Neural cell (in vitro differentiated cells): Measurements from ENCODE around the gene RPS16. TPM values are rescaled to one million over a fixed set of nuclear protein-coding genes. Genes with fewer than 3 reads are reported as not detected.

Source experiments
- H2AFZ ChIP-seq: fragments of 200-600, 300-800 bp; sonication (generic), shearing (Covaris generic); 2 replicates; pipeline ENCODE4 v1.6.0; 2014; ENCODE audit warnings: low read depth, mild to moderate bottlenecking, antibody characterized with exemption, low read length, moderate library complexity
- H3F3A ChIP-seq: fragments of 200-600 bp; shearing (Covaris generic); 2 replicates; pipeline ENCODE4 v1.6.1; 2016; ENCODE audit warnings: mild to moderate bottlenecking, moderate library complexity, mixed read lengths, antibody characterized with exemption, low read length; ENCODE audit not compliant: insufficient read depth, poor library complexity, severe bottlenecking
- H3K27ac ChIP-seq: fragments of 200-600, 300-800 bp; sonication (generic), shearing (Covaris generic); 2 replicates; pipeline ENCODE4 v1.5.1; 2014; ENCODE audit warnings: mild to moderate bottlenecking, low read length, moderate library complexity
- H3K27me3 ChIP-seq: fragments of 300-800, 200-600 bp; sonication (generic), shearing (Covaris generic); 2 replicates; pipeline ENCODE4 v1.6.0; 2014; ENCODE audit warnings: mild to moderate bottlenecking, low read depth, low read length, moderate library complexity; ENCODE audit not compliant: insufficient read depth
- H3K36me3 ChIP-seq: fragments of 300-800, 200-600 bp; sonication (generic), shearing (Covaris generic); 2 replicates; pipeline ENCODE4 v1.5.1; 2014; ENCODE audit warnings: mild to moderate bottlenecking, antibody characterized with exemption, low read length, moderate library complexity; ENCODE audit not compliant: insufficient read depth
- H3K4me2 ChIP-seq: fragments of 300-800, 200-600 bp; sonication (generic), shearing (Covaris generic); 2 replicates; pipeline ENCODE4 v1.6.0; 2014; ENCODE audit warnings: mild to moderate bottlenecking, low read length
- H3K4me3 ChIP-seq: fragments of 300-800, 200-600 bp; sonication (generic), shearing (Covaris generic); 2 replicates; pipeline ENCODE4 v1.5.1; 2014; ENCODE audit warnings: mild to moderate bottlenecking, low read length, moderate library complexity
- H3K79me2 ChIP-seq: fragments of 200-600 bp; shearing (Covaris generic); replicated peaks from 2 replicates; pipeline ENCODE4 v1.6.0; 2014; ENCODE audit warnings: mild to moderate bottlenecking, low read length, moderate library complexity; ENCODE audit not compliant: insufficient read depth
- H3K9ac ChIP-seq: fragments of 300-800, 200-600 bp; sonication (generic), shearing (Covaris generic); 2 replicates; pipeline ENCODE4 v1.6.1; 2016; ENCODE audit warnings: mild to moderate bottlenecking, low read length, mixed read lengths
- H3K9me2 ChIP-seq: fragments of 200-600 bp; shearing (Covaris generic); 2 replicates; pipeline ENCODE4 v1.6.1; 2016; ENCODE audit warnings: mild to moderate bottlenecking, low read length, mixed read lengths; ENCODE audit not compliant: insufficient read depth
- H3K9me3 ChIP-seq: fragments of 200-600, 300-800 bp; sonication (generic), shearing (Covaris generic); 2 replicates; pipeline ENCODE4 v1.6.1; 2016; ENCODE audit warnings: mild to moderate bottlenecking, mixed run types, low read length, moderate library complexity, mixed read lengths
- H4K20me1 ChIP-seq: fragments of 200-600 bp; shearing (Covaris generic); 2 replicates; pipeline ENCODE4 v1.6.1; 2016; ENCODE audit warnings: mild to moderate bottlenecking, mixed run types; ENCODE audit not compliant: insufficient read depth
- CTCF ChIP-seq: fragments of 450-650 bp; IDR thresholded peaks from 2 replicates; pipeline ENCODE4 v1.5.1; 2014; ENCODE audit warnings: antibody characterized with exemption, mild to moderate bottlenecking, moderate library complexity; ENCODE audit not compliant: poor library complexity, severe bottlenecking
- EP300 ChIP-seq: fragments of 450-650 bp; conservative IDR thresholded peaks from 2 replicates; pipeline ENCODE4 v1.6.1; 2014; ENCODE audit warnings: antibody characterized with exemption, mild to moderate bottlenecking, moderate library complexity; ENCODE audit not compliant: poor library complexity, severe bottlenecking
- EZH2 ChIP-seq: fragments of 200-600, 300-800 bp; shearing (Covaris generic), sonication (generic); IDR thresholded peaks from 2 replicates; pipeline ENCODE4 v1.6.1; 2014; ENCODE audit warnings: antibody characterized with exemption, low read length, borderline replicate concordance, mild to moderate bottlenecking; ENCODE audit not compliant: insufficient read depth, poor library complexity, severe bottlenecking
- MXI1 ChIP-seq: fragments of 450-650 bp; conservative IDR thresholded peaks from 2 replicates; pipeline ENCODE4 v1.6.1; 2014; ENCODE audit warnings: antibody characterized with exemption, mild to moderate bottlenecking; ENCODE audit not compliant: poor library complexity, severe bottlenecking
- POLR2AphosphoS5 ChIP-seq: IDR thresholded peaks from 2 replicates; pipeline ENCODE4 v1.6.1; 2012
- RAD21 ChIP-seq: fragments of 450-650 bp; conservative IDR thresholded peaks from 2 replicates; pipeline ENCODE4 v1.6.1; 2014; ENCODE audit warnings: antibody characterized with exemption, mild to moderate bottlenecking, moderate library complexity
- REST ChIP-seq: IDR thresholded peaks from 2 replicates; pipeline ENCODE4 v1.6.1; 2012; ENCODE audit warnings: borderline replicate concordance
- SMC3 ChIP-seq: fragments of 450-650 bp; conservative IDR thresholded peaks from 2 replicates; pipeline ENCODE4 v1.6.1; 2014; ENCODE audit warnings: antibody characterized with exemption, mild to moderate bottlenecking, moderate library complexity; ENCODE audit not compliant: poor library complexity
- TAF1 ChIP-seq: IDR thresholded peaks from 2 replicates; pipeline ENCODE4 v1.6.1; 2012; ENCODE audit warnings: low read depth
- polyA plus RNA-seq: library from polyadenylated mRNA; depleted of rRNA; stranded (reverse); fragments of >200 nt; gene quantifications from 2 replicates; pipeline ENCODE4 v1.2.3, GENCODE V29; 2014

The RPS16 gene
- polyA plus RNA-seq, 1 donor from 2014 or later, result 22.6 TPM

DNA sequence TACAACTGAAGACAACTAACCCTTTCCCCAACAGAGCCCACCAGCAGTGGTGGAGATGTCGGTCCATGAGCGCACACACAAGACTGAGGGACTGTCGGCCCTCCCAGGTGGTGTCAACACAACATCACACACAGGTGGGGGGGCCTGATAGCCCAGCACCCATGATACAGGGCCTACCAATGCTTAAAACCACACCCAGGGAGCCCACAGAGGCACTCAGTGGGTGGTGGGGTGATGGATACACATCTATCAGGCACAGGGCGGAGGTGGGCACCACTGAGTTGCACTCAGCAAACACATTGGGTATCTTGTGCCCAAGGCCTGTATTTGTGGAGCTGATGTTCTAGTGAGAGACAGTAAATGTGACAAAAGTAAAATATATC is 36.1 kb downstream of the RPS16 start:
- Histone ChIP-seq H3K4me2 (no peak overlapping the region), H3K27ac (no peak overlapping the region), H3K36me3 (no peaks in the 10 kb centered on the region), H3K27me3 (no peaks in the 10 kb centered on the region), H3K9ac (no peak overlapping the region), H3F3A (no peaks in the 10 kb centered on the region), H3K79me2 (no peaks in the 10 kb centered on the region), H3K9me2 (no peaks in the 10 kb centered on the region), H3K4me3 (no peak overlapping the region), H2AFZ (no peak overlapping the region), H3K9me3 (no peaks in the 10 kb centered on the region), H4K20me1 (no peaks in the 10 kb centered on the region)
- no peak for TF ChIP-seq CTCF

DNA sequence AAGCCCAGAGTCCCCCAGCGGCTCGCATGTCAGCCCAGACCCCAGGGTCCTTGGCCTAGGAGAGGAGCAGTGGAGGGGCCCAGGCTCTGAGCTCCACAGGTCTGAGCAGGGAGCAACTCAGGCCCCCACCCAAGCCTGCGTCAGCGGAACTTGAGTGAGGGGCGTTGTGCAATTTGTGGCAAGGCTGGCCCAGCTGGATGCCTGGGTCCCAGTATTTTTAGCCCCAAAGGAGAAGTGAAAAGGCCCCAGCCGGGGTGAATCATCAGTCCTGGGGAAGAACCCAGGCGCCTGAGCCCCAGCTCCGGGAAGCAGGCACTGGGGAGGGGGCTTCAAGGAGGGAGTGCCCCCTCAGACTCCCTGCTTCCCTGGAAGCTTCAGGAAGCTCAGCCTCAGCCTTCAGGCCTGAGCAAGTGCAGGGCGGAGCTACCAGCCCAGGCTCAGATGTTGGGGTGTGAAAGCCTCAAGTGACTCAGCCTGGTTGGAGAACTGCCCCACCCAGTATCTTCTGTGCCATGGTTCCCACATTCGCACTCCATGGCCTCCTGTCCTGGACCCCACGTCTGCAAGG is 37.4 kb downstream of the RPS16 start:
- TF ChIP-seq REST, result no peak
- no peak for TF ChIP-seq EP300
- no peak for TF ChIP-seq RAD21
- no peak for TF ChIP-seq SMC3
- no peak for TF ChIP-seq CTCF
- no peak for TF ChIP-seq POLR2AphosphoS5
- TF ChIP-seq MXI1, result no peak
- TF ChIP-seq TAF1, result no peak
- TF ChIP-seq EZH2, result no peak
- no peaks in the 10 kb centered on the region for H3F3A ChIP-seq
- no peaks in the 10 kb centered on the region for H4K20me1 ChIP-seq
- no peak overlapping the region for H2AFZ ChIP-seq
- no peaks in the 10 kb centered on the region for H3K27me3 ChIP-seq
- H3K9ac ChIP-seq, result no peak overlapping the region
- H3K79me2 ChIP-seq, result no peaks in the 10 kb centered on the region
- H3K4me2 ChIP-seq, result no peak overlapping the region
- no peaks in the 10 kb centered on the region for H3K36me3 ChIP-seq
- H3K27ac ChIP-seq, result no peak overlapping the region
- H3K9me2 ChIP-seq, result no peaks in the 10 kb centered on the region
- no peaks in the 10 kb centered on the region for H3K9me3 ChIP-seq
- no peak overlapping the region for H3K4me3 ChIP-seq
